ENCODE data around the gene ZEB2.

ZEB2 gene

DNA sequence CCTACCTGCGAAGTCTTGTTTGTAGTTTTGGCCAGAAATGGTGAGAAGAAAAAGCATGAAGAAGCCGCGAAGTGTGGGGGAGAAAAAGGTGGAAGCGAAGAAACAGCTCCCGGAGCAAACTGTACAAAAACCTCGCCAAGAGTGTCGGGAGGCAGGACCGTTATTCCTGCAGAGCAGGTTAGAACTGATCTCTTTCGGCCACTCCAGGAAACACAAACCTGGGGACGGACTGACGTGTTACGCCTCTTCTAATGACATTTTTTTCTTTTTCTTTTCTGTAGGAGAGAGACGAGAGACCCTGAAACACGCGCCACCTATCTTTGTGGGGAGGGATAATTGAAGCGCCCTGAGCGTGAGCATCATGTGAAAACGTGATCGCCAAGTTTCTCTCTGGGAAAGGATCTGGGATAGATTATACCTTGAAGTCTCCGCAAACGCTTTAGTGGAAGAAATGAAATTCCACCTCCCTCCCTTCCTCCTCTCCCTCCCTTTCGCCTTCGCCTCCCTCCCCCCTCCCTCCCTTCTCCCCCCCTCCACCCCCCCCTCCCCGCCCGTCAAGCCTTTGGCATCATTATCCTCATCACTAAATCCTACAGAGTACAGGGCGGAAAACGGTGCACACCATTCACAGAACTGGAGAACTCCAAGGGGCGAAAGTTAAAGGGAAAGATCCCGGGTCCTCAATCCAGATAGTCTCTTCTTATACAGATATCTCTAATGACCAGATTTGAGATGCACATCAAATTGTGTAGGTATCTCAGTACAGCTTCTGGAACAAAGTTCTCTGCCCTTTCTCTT, at the start of gene ZEB2:
Gene ZEB2, minus strand, starts transcription at position 186 of the 798 bp plus-strand sequence. CDS start 2,769 bp downstream, outside the sequence.
- no peak for DNase-seq

DNA sequence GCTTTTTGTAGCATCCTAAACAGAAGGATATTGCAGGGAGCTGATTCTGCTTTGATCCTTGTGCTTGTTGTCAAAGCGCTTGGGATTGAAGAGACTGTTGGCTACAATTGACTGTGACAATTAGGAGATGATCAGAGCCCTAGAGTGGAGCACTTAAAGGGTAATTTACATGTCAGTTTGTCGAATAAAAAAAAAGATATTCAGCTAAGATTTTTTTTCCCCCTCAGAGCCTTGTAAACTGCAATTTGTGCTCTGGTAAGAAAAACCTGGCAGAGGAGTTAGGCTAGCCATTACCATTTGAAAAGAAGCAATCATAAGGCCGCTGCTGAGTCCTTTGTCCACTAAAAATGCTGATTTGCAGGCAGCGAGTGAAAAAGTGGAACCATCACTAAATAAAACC, 47.8 kb upstream of the ZEB2 start:
- DNase-seq, result no peak

DNA sequence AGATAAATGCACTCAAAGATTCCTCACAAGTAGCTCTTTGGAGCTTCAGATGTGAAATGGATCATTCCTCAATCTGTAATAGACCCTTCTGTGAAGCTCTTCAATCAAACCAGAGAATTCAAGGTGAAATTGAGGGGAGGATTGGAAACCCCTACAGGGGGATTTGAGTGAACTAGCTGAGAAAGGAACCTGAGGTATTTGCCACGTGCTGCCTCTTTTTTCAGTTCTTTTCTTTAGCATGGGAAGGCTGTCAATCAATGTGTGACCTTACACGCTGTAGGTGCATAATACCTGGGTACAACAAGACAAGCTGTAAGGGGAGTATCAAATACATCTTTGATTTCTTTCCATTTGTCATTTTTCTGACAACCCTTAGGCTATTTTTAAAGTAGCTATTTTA, 46.5 kb upstream of the ZEB2 start:
- DNase-seq, result no peak

DNA sequence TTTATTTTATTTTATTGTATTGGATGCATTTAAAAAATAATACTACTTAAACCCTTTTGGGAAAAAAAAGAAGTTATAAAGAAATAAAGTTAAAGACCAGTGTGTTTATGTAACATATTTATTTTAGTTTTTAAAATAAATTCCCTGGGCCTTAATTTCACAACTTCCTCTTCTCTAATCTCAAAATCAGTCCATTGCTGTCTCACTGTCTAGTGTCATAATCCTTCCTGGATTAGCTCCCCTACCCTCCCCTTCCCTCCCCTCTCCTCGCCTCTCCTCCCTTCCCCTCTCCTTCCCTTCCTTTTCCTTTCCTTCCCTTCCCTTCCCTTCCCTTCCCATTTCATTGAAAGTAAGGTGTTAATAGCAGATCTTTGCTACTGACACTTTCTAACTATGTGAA, 40.3 kb upstream of the ZEB2 start:
- DNase-seq, result no peak

DNA sequence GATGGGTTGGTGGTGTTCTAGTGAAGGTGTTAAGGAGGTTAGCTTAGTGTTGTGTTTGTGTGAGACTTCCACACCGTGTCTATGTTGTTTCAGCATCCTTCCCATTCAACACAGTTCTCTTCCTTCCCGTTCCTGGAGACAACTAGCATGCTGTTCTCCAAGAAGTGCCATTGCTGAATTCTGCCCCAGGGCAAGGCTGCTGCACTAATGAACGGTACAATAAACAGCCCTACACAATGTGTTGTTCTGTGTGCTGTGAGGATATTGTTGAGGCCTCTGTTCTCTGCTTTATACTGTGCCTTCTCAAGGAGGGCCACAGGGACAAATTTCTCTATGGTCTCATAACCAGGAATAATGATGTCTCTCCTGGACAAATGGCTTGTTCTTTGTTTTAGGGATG, 39.8 kb upstream of the ZEB2 start:
- DNase-seq, result no peak

DNA sequence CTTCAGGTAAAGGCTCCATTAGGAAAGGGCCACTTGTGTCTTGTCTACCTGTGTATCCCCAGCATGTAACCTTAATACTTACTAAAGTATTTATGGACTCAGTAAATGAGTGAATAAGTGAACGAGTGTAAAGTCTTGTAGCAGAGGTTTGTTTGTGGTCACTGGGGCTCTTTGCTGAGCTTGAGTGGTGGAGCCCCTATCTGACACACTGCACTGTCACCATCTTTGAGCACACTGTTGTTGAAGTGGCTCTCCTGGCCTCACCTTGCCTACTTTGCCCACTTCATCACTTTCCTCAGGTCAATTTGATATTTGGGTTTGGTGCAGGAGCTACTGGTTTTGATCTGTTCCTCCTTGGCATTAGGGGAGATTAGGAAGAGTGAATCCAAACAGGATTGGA, 39.3 kb upstream of the ZEB2 start:
- no peak for DNase-seq

GRCh38 chr2:144554492-144555210, 34.7 kb upstream of the ZEB2 start:
- no peak for DNase-seq

GRCh38 chr2:144553379-144553778, 33.5 kb upstream of the ZEB2 start:
- DNase-seq, result no peak

GRCh38 chr2:144552821-144553220, 32.9 kb upstream of the ZEB2 start:
- no peak for DNase-seq

DNA sequence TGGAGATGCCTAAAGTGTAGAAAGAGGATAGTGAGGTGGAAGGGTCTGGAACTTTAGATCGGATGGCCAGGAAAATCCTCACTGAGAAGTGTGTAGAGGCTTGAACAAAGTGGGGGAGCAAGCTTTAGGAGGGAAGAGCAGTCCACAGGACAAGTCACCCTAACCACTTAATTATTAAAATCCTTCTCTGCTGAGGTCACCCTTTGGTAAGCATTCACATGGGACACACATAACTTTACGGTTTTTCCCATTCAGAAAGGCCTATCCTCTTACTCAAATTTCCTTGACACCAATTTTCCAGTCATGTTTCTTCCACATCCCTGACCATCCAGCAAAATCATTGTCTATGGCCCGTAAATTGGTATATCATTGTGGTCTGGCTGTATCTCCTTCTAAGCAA, 31.0 kb upstream of the ZEB2 start:
- no peak for DNase-seq

DNA sequence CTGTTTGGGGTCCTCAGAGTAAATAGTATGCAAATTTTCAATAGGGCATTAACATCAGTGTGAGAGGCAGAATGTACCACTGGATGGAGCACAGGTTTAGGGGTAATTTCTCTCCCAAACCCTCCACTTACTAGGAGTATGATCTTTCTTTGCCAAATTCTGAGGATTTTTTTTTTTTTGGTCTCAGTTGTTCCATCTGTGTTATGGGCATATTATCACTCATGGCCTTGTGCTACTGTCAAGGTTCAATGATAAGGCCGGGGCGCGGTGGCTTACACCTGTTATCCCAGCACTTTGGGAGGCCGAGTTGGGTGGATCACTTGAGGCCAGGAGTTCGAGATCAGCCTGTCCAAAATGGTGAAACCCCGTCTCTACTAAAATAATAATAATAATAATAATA, 30.2 kb upstream of the ZEB2 start:
- no peak for DNase-seq

GRCh38 chr2:144548532-144549191, 28.7 kb upstream of the ZEB2 start:
- no peak for DNase-seq

DNA sequence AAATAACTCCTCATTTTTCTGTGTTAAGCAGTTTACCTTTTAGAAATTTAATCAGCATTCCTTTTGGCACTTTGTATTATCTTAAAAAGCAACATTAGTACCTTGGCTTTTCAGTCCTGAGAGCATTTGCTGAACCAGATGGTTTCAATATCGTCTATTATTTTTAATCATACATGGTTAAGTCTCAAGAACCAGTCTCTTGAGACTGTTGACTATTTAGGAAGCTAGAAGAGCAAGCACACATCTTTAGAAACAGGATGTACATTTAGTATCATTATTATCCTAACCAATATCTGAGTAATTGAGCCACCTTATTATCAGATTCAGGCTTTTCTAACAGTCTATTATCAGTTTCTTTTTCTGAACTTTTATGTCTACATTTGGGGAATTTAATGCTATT, 28.2 kb upstream of the ZEB2 start:
- no peak for DNase-seq

DNA sequence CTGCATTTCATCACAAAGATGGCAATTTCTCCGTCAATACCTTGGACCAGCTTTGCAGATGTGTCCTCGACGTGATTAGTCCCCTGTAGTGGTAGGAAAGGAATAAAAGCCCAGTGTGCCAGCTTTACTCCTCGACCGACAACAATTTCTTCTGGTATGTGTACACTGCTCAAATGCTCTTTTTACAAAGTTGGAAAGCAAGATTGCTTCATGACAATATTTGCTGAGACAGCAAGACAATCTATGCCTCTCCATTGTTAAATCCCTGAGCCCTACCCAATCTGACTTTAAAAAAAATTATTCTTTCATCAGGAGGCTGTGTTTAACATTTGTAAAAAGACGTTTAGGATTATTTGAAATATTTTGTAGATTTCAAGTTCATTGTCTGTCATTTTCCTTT, 27.6 kb upstream of the ZEB2 start:
- no peak for DNase-seq

- DNase-seq, result no peak
Observed at GRCh38 chr2:144546933-144547332, 27.0 kb upstream of the ZEB2 start.

- DNase-seq, result no peak
Observed at GRCh38 chr2:144545787-144546186, 25.9 kb upstream of the ZEB2 start.

GRCh38 chr2:144544053-144544452, 24.1 kb upstream of the ZEB2 start:
- DNase-seq, result no peak

- DNase-seq, result no peak
Observed at GRCh38 chr2:144541396-144541795, 21.5 kb upstream of the ZEB2 start.

- DNase-seq, result no peak
Observed at GRCh38 chr2:144539289-144539782, 19.4 kb upstream of the ZEB2 start.

- no peak for DNase-seq
Observed at GRCh38 chr2:144535300-144535699, 15.4 kb upstream of the ZEB2 start.

- DNase-seq, result no peak
Observed at GRCh38 chr2:144533221-144533620, 13.3 kb upstream of the ZEB2 start.

GRCh38 chr2:144530596-144530995, 10.7 kb upstream of the ZEB2 start:
- no peak for DNase-seq

- DNase-seq, result no peak
Observed at GRCh38 chr2:144529841-144530240, 9.9 kb upstream of the ZEB2 start.

DNA sequence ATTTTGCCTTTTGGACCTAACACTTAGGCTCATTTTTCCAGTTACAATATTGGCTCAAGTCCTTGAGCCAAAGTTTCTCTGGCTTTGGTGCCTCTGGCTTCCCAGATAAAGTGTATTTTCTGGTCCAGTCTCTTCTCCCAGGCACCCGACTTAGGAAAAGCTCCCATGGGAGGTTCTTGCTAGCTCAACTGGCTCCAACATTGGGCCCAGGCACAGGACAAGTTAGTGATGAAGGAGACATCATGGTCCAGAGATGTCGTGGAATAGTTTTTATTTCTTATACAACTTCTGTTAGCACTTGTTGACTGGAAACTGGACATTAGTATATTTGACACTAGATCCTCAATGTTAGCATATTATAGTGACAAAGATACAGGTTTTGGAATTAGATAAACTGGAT, 8.2 kb upstream of the ZEB2 start:
- no peak for DNase-seq
